Kidney epithelial cell (primary cell): ENCODE results near the gene RAPGEF4. TPM values are rescaled to one million over a fixed set of nuclear protein-coding genes. Genes with fewer than 3 reads are reported as not detected.

Source experiments
- DNase-seq: peaks from one replicate; pipeline ENCODE4 v3.0.0-alpha.2; 2010; ENCODE audit warnings: low read depth
- H3K27me3 ChIP-seq: 2 replicates; pipeline ENCODE4 v1.6.0; 2011; ENCODE audit warnings: low read length; ENCODE audit not compliant: control insufficient read depth, insufficient read depth
- H3K36me3 ChIP-seq: 2 replicates; pipeline ENCODE4 v1.5.1; 2011; ENCODE audit warnings: low read length; ENCODE audit not compliant: control insufficient read depth, insufficient read depth
- H3K4me3 ChIP-seq: 2 replicates; pipeline ENCODE4 v1.5.1; 2011; ENCODE audit warnings: low read depth, mild to moderate bottlenecking, control low read depth, low read length
- CTCF ChIP-seq: IDR thresholded peaks from 2 replicates; pipeline ENCODE4 v1.5.1; 2011; ENCODE audit warnings: mild to moderate bottlenecking, moderate library complexity, low read length, control low read depth, inconsistent platforms; ENCODE audit not compliant: insufficient read depth, poor library complexity, severe bottlenecking
- total RNA-seq: library from RNA; depleted of rRNA; stranded (reverse); fragments of >200 nt; gene quantifications from 2 replicates; pipeline ENCODE4 v1.2.3, GENCODE V29; 2015

Gene RAPGEF4
- total RNA-seq, 1 donor from 2014 or later = 0.71 TPM

DNA sequence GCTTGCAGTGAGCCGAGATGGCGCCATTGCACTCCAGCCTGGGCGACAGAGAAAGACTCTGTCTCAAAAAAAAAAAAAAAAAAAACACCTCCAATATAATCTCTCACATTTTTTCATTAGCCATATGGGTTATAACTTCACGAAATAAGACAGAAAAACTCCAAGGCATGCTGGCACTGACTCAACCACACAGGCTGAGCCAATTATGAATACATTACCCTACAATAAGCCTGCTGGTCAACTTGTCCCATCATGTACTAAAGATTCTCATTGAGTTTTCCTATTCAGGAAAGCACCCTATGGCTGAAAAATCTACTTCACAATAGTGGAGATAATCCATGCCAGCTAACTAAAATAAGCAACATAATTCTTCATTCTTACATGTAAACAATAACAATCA is 327.2 kb downstream of the RAPGEF4 start:
- DNase-seq = no peak
- no peak overlapping the region for H3K4me3 ChIP-seq
- no peaks in the 10 kb centered on the region for H3K27me3 ChIP-seq
- no peaks in the 10 kb centered on the region for H3K36me3 ChIP-seq
- no peak for TF ChIP-seq CTCF

DNA sequence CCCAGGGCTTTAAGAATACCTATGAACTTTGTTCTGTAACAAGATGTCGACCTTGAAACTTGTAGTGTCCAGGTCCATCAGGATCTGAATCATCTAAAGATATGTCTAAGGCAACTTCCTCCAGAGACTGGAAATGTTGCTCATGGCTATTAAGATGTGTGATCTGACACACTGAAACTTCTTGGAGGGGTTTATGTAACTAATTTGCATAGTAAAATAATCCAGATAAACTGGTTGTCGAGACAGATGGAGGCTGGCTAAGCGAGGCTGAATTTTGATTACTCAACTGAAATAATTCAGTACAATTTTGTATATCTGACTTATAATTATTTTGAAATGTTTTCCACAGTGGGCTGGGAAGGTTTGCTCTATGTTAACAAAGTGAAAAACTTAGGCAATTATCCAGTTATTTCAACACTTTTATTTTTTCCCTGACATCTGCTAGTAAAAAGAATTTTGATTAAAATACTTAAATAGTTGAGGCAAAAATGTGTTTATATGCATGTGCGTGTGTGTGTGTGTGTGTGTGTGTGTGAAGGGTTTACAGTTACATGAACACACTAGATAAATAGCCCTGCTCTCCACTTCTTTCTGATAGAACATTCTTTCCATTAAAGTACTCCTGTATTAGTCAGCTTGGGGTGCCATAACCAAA is 328.6 kb downstream of the RAPGEF4 start:
- Histone ChIP-seq H3K4me3 (no peak overlapping the region), H3K27me3 (no peaks in the 10 kb centered on the region), H3K36me3 (no peaks in the 10 kb centered on the region)
- TF ChIP-seq CTCF = no peak
- DNase-seq = no peak

DNA sequence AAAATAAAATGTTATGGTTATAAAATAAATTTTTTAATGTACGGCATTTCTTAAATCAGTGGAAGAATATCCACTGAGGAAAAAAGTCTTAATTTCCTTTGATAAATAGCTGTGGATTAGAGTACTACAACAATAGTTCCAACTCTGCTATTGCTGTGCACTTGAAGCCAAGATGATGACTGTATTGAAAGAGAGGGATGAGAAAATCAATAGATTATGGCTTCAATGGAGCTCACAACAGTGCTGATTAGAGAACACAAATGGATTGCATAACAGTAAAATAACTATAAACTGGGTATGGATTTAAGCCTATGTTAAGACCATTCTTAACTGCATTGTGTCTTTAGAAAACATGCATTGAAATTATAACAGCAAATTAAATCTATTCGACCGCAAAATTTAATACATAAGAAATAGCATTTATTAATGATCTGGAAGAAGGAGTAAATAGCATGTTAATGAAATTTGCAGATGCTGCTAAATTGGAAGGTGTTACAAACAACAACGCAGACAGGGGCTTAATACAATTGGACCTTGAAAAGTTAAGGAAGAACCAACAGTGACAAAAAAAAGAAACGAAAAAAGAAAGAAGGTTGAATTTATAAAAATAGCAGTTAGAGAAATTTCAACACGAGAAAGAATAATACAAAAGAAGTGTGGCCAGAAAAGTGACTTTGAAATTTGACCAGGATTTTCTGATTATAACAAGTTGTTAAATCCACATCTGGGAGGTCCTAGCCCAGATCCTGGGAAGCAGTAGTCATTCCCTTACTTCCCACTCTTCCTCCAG is 331.4 kb downstream of the RAPGEF4 start:
- TF ChIP-seq CTCF = no peak

GRCh38 chr2:173075056-173075780 is 339.6 kb downstream of the RAPGEF4 start:
- no peak for DNase-seq
- TF ChIP-seq CTCF = no peak

More for the DNA sequence above, 331.4 kb downstream of the RAPGEF4 start:
- Histone ChIP-seq H3K27me3 (no peaks in the 10 kb centered on the region), H3K4me3 (no peak overlapping the region), H3K36me3 (no peaks in the 10 kb centered on the region)
- no peak for DNase-seq

DNA sequence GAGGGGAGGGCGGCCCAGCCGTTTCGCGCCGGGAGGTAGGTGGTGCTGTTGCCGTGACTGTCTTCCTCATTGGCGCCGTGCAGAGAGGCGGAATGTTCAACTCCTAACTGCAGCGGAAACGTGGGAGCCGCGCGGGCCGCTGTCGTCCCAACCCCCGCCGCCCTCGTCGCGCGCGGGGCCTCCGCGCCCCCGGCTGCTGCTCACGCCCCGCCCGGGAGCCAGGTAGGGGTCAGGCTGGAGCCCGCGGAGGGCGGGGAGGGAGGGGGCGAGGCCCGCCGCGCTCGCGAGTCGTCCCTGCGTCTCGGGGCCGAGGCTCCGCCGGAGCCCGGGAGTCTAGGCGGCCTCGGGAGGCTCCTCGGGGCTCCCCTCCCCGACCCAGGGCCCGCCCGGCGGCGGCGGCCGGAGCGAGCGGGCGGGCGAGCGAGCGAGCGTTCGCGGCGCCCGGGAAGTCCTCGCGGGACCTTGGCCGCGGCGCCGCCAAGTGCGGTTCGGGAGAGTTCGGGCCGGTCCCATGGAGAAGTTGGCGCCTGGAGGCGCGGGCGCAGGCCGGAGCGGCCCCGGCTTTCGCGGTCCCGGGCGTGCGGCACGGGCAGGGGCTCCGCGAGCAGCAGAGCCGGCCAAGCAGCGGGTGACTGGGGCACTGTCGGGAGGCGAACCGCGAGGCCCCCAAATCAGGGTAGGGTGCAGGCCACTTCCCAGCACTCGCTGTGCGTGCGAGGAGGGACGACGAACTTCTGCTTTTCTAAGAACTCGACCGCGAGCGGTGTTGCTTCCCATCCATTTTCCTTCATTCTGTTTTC is 340.3 kb downstream of the RAPGEF4 start, which contains the start of gene MAP3K20:
TSS of gene MAP3K20 (plus strand) at position 66 of the 800 bp plus-strand sequence. CDS start 15,186 bp downstream, outside the sequence.
- DNase-seq = no peak
- no peaks in the 10 kb centered on the region for H3K27me3 ChIP-seq
- peak; percentile 31 for TF ChIP-seq CTCF
- peak within 1 kb of the TSS; percentile 69 for H3K4me3 ChIP-seq
- H3K36me3 ChIP-seq = no peaks in the 10 kb centered on the region

More at GRCh38 chr2:173075056-173075780, 339.6 kb downstream of the RAPGEF4 start:
- peak overlapping the region; percentile 69 for H3K4me3 ChIP-seq
- H3K27me3 ChIP-seq = no peaks in the 10 kb centered on the region
- no peaks in the 10 kb centered on the region for H3K36me3 ChIP-seq
